T follicular helper cell (primary cell): ENCODE measurements around the gene MCEE.

Experiments
- DNase-seq: peaks from one replicate; pipeline ENCODE4 v3.0.0-alpha.2; 2020; ENCODE audit warnings: low read depth

Gene MCEE

GRCh38 chr2:71082402-71083252 is 47.4 kb downstream of the MCEE start:
- DNase-seq, result no peak

- DNase-seq, result no peak
Observed at GRCh38 chr2:71078624-71079023, 51.4 kb downstream of the MCEE start.

GRCh38 chr2:71074893-71075395 is 55.1 kb downstream of the MCEE start:
- DNase-seq, result no peak

- no peak for DNase-seq
Observed at GRCh38 chr2:71073475-71073874, 56.6 kb downstream of the MCEE start.

DNA sequence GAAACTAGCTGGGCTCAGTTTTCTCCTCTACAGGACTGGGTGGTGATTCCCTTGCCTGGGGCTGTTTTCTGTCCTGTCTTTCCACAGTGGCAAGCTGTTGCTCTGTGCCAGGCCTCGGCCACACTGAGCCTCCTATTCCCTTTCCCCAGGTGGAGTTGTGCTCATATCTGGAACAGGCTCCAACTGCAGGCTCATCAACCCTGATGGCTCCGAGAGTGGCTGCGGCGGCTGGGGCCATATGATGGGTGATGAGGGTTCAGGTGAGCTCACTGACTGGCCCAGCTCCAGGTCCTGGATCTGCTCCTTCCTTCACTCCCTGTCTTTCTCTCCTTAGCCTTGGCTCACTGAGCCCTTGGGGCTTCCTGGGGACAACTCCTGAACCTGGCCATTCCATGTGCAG is 57.5 kb downstream of the MCEE start:
- DNase-seq, result no peak

DNA sequence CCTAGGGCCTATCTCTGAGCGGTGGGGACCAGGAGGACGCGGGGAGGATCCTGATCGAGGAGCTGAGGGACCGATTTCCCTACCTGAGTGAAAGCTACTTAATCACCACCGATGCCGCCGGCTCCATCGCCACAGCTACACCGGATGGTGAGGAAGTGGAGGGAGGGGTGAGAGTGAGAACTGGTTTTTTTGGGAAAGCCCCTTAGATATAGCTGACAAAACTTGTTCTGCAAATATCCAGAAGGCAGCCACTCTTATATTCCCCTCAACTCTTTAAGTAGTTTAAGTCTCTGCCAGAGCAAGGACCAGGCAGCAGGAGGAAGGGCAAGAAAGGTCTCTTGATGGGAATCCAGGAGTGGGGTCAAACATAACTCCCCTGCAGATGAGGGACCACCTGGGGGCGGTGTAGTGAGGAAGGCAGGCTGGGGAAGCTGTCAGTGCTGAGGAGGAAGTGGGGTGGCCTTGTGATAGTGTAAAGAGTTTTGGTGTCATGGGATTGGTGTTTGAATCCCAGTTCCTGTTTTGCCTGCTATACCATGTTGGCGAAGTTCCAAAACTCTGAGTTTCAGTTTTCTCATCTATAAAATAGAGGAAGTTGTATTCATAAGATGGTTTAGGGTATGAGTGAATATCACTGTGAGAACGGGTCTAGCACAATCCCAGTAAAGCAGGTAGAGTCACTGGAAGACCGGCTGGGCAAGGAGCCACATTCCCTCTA is 58.2 kb downstream of the MCEE start:
- DNase-seq, result peak; percentile 43

DNA sequence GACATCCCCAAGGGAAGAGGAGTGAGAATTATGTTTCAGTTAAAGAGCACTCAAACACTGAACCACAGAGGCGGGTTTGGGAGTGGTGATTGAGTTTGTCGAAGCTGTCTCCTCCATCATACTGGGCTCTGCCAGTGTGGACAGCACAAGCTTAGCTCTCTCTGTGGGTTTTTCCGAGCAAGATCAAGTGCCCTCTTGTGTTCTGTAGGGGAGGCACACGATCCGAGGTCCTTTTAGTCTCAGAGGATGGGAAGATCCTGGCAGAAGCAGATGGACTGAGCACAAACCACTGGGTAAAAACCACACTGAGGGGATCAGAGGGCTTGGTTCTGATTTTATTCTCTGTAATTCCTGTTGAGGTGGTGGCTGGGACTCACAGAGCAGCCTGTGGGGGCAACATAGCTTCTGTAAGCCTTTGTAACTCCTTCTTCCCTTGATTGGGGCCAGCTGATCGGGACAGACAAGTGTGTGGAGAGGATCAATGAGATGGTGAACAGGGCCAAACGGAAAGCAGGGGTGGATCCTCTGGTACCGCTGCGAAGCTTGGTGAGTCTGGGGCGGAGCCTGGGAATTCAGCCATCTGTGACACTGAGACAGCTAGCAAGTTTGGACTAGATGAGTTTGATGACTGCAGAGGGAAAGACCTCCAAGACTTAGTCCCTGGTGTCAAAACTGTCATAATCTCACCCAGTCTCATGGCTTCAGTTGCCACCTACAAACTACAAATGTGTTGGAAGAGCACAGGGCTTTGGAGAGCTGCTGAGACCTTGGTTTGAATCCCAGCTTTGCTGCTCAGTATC is 59.5 kb downstream of the MCEE start:
- no peak for DNase-seq

- DNase-seq, result no peak
Observed at GRCh38 chr2:71069376-71069775, 60.7 kb downstream of the MCEE start.

GRCh38 chr2:71068218-71069035 is 61.6 kb downstream of the MCEE start, which contains the start of gene NAGK:
Gene NAGK, plus strand, starts transcription at chr2:71068648. Its CDS starts 36 bp downstream, at chr2:71068684.
- DNase-seq, result peak; percentile 97

DNA sequence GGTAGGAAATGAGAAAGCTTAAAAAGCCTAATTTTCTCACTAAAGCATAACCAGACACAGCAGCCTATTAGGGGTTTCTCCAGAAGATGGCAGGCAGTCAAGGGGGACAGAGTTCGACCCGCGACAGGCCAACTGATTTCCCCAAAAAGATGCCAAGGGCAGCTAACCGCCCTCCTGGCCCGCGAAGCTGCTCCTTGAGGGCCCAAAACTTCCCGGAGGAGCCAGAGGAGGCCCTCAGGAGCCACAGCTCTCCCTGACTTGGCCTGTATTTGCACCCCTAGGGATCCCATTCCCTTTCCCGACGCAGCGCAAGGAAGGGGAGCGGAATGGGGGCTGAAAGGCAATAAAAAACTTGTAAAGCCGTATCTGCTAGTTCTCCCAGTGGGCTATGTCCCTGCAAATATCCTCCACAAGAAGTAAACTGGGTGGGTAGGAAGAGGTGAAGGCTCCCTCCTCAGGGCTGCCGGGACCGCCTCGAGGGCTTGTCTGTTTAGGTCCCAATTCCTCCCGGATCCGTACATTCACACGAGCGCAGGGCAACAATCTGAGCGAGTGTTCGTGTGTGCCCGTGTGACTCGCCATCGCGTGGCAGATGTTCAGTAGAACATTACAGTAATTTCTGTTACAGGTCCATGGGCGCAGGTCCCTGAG is 62.3 kb downstream of the MCEE start:
- no peak for DNase-seq

- DNase-seq, result no peak
Observed at GRCh38 chr2:71066856-71067255, 63.2 kb downstream of the MCEE start.

GRCh38 chr2:71064754-71065621 is 65.0 kb downstream of the MCEE start:
- DNase-seq, result no peak

DNA sequence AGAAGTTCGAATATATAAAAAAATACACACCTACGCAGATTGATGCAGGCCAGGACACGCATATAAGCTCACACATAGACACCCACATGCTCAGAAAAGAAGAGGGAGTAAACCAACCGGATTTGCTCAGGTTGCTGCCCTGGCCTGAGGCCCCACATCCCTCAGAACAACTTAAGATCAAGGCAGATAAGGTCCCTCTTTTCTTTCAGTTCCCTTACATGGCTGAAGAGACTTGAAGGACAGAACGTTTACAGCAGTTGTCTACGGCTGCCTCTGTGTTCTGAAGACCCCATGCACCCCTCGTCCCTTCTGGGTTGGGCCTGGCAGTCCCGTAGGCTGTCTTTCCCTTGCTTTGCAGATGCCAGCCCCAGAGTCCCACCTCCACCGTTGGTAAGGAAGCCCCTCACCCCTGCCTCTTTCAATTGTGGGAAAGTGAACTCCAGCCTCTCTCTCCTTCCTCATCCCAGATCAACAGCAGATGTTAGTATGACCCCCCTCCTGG is 65.9 kb downstream of the MCEE start:
- no peak for DNase-seq

- DNase-seq, result no peak
Observed at GRCh38 chr2:71063216-71063615, 66.8 kb downstream of the MCEE start.

GRCh38 chr2:71060871-71061270 is 69.2 kb downstream of the MCEE start:
- no peak for DNase-seq

DNA sequence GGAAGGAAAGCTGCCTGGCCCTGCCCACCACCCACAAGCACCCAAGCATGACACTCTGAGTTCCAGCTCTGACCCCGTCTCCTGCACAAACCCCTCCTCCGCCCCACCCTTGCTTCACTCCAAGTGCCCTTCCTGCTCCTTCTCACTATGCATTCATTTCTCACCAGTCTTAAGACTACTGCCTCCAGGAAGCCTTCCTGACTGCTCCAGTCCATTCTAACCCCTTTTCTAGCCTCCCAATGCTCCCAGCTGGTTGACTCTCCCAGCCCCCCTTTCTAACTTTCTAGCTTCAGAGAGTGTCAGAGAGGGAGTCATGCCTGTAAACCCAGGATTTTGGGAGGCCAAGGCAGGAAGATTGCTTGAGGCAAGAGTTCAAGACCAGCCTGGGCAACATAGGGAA is 69.8 kb downstream of the MCEE start:
- DNase-seq, result no peak
